ENCODE measurements around the gene KRTAP12-4. TPM values are rescaled to one million over a fixed set of nuclear protein-coding genes. Genes with fewer than 3 reads are reported as not detected.
"Not testable (repeated sequence)": the region's sequence is repeated elsewhere in the genome, so short reads cannot be mapped to it uniquely, and the experiment has no call there.

Gene KRTAP12-4
- polyA plus RNA-seq, 1 donor from 2014 or later: not detected

GRCh38 chr21:44647222-44647552, 7.3 kb downstream of the KRTAP12-4 start:
- no peak overlapping the region for H3K4me3 ChIP-seq (ENCODE audit: low read length)

GRCh38 chr21:44646366-44647221, 7.9 kb downstream of the KRTAP12-4 start, which contains the start of gene KRTAP10-11:
KRTAP10-11 (plus strand) TSS chr21:44646414; CDS start chr21:44646459, 45 bp downstream.
- H3K36me3 ChIP-seq (ENCODE audit: insufficient read depth, low read length); H3K27me3 ChIP-seq (ENCODE audit: insufficient read depth, low read depth, low read length); H4K20me1 ChIP-seq (ENCODE audit: insufficient read depth); H3K27ac ChIP-seq (ENCODE audit: low read length); H3K9me2 ChIP-seq (ENCODE audit: insufficient read depth, low read length); H3K9me3 ChIP-seq (ENCODE audit: low read length); H2AFZ ChIP-seq (ENCODE audit: low read depth, low read length); H3K4me3 ChIP-seq (ENCODE audit: low read length); H3K9ac ChIP-seq (ENCODE audit: low read length); H3K4me2 ChIP-seq (ENCODE audit: low read length); H3F3A ChIP-seq (ENCODE audit: insufficient read depth, low read length, poor library complexity, severe bottlenecking); H3K79me2 ChIP-seq (replicated peaks; ENCODE audit: insufficient read depth, low read length): not testable (repeated sequence)

More at GRCh38 chr21:44647222-44647552, 7.3 kb downstream of the KRTAP12-4 start:
- no peak overlapping the region for H3K27ac ChIP-seq (ENCODE audit: low read length)
- H3K9me3 ChIP-seq (ENCODE audit: low read length): no peaks in the 10 kb centered on the region
- H3K36me3 ChIP-seq (ENCODE audit: insufficient read depth, low read length): no peaks in the 10 kb centered on the region
- no peak for TF ChIP-seq EP300 (conservative IDR thresholded peaks at IDR 0.05; ENCODE audit: poor library complexity, severe bottlenecking)
- TF ChIP-seq EZH2 (IDR thresholded peaks at IDR 0.05; ENCODE audit: borderline replicate concordance, insufficient read depth, low read length, poor library complexity, severe bottlenecking): no peak
- TF ChIP-seq SMC3 (conservative IDR thresholded peaks at IDR 0.05; ENCODE audit: poor library complexity): no peak
- no peak for TF ChIP-seq CTCF (IDR thresholded peaks at IDR 0.05; ENCODE audit: poor library complexity, severe bottlenecking)
- no peak for TF ChIP-seq TAF1 (IDR thresholded peaks at IDR 0.05; ENCODE audit: low read depth)
- TF ChIP-seq REST (IDR thresholded peaks at IDR 0.05; ENCODE audit: borderline replicate concordance): no peak
- no peak for TF ChIP-seq POLR2AphosphoS5 (IDR thresholded peaks at IDR 0.05)
- TF ChIP-seq MXI1 (conservative IDR thresholded peaks at IDR 0.05; ENCODE audit: poor library complexity, severe bottlenecking): no peak
- TF ChIP-seq RAD21 (conservative IDR thresholded peaks at IDR 0.05): no peak
- no peaks in the 10 kb centered on the region for H4K20me1 ChIP-seq (ENCODE audit: insufficient read depth)
- H3F3A ChIP-seq (ENCODE audit: insufficient read depth, low read length, poor library complexity, severe bottlenecking): no peaks in the 10 kb centered on the region
- no peaks in the 10 kb centered on the region for H3K9me2 ChIP-seq (ENCODE audit: insufficient read depth, low read length)
- no peak overlapping the region for H3K4me2 ChIP-seq (ENCODE audit: low read length)
- H3K27me3 ChIP-seq (ENCODE audit: insufficient read depth, low read depth, low read length): no peaks in the 10 kb centered on the region
- no peak overlapping the region for H3K9ac ChIP-seq (ENCODE audit: low read length)
- H3K79me2 ChIP-seq (replicated peaks; ENCODE audit: insufficient read depth, low read length): no peaks in the 10 kb centered on the region
- H2AFZ ChIP-seq (ENCODE audit: low read depth, low read length): no peak overlapping the region

Measured in neural cell (in vitro differentiated cells).